GM21381 (cell line): ENCODE measurements around the gene TSTD2.
"Not testable (repeated sequence)": the region's sequence is repeated elsewhere in the genome, so short reads cannot be mapped to it uniquely, and the experiment has no call there.

Experiments
- ATAC-seq: cut with Tn5 transposase; IDR thresholded peaks from one replicate; pipeline ENCODE4 v1.9.1; 2021; ENCODE audit warnings: mild to moderate bottlenecking, moderate library complexity; ENCODE audit not compliant: unreplicated experiment

TSTD2 gene

GRCh38 chr9:97593960-97594359, 39.2 kb downstream of the TSTD2 start:
- no peak for ATAC-seq

- ATAC-seq: no peak
These were observed 41.0 kb downstream of the TSTD2 start for GRCh38 chr9:97592126-97592525.

DNA sequence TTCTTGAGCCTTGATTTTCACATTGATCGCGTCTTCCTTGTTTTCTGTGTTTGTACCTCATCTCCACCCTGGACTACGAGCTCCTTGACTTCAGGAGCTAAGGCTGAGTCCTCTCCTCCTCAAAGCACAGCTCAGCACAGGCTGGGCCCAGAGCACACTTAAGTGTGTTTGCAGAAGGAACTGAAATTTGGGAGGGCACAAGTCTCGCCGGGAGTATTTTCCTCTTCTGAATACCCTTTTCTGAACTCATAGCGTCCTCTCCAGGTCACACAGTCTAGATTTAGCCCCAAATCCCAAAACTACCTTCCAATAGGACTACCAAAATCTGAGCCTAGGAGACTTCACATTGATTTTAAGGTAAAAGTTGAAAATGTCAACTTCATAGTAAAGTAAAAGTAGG, 41.6 kb downstream of the TSTD2 start:
- no peak for ATAC-seq

- not testable (repeated sequence) for ATAC-seq
These were observed 46.3 kb downstream of the TSTD2 start for GRCh38 chr9:97586909-97587308.

DNA sequence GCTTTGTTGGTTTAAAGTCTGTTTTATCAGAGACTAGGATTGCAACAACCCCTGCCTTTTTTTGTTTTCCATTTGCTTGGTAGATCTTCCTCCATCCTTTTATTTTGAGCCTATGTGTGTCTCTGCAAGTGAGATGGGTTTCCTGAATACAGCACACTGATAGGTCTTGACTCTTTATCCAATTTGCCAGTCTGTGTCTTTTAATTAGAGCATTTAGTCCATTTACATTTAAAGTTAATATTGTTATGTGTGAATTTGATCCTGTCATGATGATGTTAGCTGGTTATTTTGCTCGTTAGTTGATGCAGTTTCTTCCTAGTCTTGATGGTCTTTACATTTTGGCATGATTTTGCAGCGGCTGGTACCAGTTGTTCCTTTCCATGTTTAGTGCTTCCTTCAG, 48.4 kb downstream of the TSTD2 start:
- ATAC-seq: not testable (repeated sequence)

- ATAC-seq: not testable (repeated sequence)
These were observed 51.6 kb downstream of the TSTD2 start for GRCh38 chr9:97581590-97581989.

GRCh38 chr9:97579914-97580313, 53.3 kb downstream of the TSTD2 start:
- ATAC-seq: no peak

GRCh38 chr9:97578846-97579245, 54.3 kb downstream of the TSTD2 start:
- ATAC-seq: no peak

GRCh38 chr9:97577051-97577450, 56.1 kb downstream of the TSTD2 start:
- no peak for ATAC-seq

- no peak for ATAC-seq
These were observed 57.4 kb downstream of the TSTD2 start for GRCh38 chr9:97575673-97576200.

DNA sequence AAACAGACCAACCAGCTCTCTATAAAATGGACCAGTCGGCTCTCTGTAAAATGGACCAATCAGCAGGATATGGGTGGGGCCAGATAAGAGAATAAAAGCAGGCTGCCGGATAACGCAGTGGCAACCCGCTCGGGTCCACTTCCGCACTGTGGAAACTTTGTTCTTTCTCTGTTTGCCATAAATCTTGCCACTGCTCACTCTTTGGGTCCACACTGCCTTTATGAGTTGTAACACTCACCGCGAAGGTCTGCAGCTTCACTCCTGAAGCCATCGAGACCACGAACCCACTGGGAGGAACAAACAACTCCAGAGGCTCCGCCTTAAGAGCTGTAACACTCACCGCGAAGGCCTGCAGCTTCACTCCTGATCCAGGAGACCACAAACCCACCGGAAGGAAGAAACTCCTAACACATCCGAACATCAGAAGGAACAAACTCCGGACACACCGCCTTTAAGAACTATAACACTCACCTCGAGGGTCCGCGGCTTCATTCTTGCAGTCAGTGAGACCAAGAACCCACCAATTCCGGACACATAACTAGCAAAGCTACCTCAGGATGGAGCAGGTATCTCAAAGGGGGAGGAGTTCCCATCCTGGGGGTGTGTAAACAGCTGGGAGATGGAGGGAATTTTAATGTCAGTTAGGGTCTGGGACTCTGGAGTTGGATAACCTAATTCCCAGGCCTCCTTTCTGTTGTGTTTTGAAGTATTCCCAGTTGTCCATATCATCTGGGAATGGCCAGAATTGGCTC, 58.1 kb downstream of the TSTD2 start:
- ATAC-seq: not testable (repeated sequence)

GRCh38 chr9:97574101-97574571, 59.0 kb downstream of the TSTD2 start:
- ATAC-seq: not testable (repeated sequence)

DNA sequence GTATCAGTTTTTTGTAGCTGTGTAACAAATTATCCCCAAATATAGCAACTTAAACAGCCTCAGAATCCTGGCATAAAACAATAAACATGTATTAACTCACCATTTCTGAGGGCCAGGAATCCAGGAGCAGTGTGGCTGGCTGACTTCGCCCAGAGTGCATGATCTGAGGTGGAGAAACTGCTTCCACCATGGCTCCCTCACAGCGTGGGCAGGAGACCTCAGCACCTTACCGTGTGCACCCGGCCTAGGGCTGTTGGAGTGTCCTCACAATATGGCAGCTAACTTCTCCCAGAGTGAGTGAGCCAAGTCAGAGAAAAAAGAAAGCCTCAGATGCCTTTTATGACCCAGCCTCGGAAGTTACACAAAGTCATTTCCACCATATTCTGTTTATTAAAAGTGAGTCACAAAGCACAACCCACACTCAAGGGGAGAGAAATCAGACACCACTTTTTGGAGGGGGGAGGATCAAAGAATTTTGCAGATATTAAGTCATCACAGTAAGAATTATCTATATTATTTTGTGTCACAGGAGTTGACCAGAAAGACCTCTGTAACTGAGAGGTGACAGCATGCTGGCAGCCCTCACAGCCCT, 59.6 kb downstream of the TSTD2 start:
- ATAC-seq: no peak

- no peak for ATAC-seq
These were observed 60.2 kb downstream of the TSTD2 start for GRCh38 chr9:97572892-97573365.

DNA sequence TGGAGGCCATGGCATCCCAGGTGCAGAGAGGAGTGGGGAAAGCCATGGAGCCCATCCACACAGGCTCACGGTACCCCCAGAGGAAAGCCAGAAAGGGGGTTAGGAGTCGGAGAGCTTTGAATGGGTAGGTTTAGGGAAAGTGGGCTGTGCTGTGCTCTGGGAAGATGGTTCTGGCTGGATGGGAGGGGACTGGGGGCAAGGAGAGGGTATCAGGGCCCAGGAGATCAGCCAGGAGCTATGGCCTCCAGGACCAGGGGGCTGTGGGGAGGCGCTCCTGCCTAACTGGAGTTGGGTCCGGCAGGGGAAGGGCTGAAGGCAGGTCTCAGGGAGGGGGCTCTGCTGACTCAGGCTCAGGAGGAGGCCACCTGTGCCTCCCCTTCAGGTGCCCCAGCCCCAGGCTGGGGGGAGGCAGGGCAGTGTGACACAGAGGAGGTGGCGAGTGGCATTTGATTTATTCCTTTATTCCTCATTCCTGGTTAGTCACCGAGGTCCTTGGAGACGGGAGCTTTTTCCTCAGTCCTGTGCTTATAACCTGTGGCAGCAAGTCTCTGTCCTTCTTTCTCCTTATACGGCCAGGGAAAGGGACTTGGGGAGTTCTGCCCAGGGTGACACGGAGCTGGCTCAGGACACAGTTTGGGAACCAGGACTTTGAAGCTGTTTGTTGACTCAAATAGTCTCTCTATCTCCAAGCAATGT, 60.8 kb downstream of the TSTD2 start:
- no peak for ATAC-seq

- ATAC-seq: no peak
These were observed 61.5 kb downstream of the TSTD2 start for GRCh38 chr9:97571664-97572063.

DNA sequence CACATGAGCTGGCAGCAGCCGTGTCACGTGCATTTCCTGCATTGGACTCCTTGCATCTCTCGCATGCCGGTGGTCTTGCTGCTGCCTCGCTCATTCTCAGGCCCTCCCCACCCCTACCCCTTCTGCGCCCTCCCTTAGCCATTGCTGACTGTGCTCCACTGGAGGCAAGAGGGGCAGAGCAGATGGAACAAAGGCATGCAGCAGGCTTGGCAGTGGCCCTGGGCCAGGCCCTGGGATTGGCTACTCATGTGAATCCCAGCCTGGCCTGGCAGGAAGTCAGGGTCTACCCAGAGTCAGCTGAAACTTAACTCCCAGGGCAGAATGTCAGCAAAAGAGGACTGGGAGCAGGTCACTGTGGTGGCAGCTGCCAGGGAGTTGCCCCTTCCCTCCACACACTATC, 62.3 kb downstream of the TSTD2 start:
- ATAC-seq: no peak

GRCh38 chr9:97568461-97569275, 64.5 kb downstream of the TSTD2 start:
- no peak for ATAC-seq

- no peak for ATAC-seq
These were observed 65.3 kb downstream of the TSTD2 start for GRCh38 chr9:97567894-97568202.

DNA sequence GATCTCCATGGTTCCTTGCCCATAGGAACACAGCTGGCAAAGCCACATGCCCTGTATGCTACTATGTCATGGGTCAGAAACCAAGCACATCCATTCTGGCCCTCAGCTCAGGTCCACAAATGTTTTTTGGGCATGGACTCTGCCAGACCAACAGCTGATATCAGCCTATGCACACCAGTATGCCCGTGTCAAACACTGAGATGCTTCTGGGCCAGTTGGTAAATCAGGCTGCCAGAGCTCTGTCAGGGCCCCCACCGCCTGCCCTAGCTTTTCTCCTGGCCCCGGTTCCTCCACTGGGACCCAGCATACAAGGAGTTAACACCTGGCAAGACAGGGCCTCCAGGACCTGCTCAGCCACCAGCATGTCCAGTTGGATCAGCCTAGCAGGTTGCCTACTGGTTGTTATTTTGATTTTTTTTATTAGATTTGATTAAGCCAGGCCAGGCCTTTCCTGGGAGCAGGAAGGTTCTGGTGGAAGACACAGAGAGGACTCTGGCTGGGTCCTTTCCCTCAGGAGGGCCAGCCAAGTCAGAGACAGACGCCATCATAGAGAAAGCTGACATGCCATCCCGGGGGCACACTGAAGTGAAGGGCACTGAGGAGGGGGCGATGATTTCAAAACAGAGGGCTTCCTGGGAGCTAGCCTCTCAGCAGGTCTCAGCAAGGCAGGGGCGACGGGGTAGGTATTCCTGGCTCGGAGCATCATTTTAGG, 65.8 kb downstream of the TSTD2 start:
- no peak for ATAC-seq
